ENCODE results near the gene PTPRN2.

The PTPRN2 gene

GRCh38 chr7:157646551-157646950 lies 941.1 kb downstream of the PTPRN2 start:
- no peak for DNase-seq (ENCODE audit: extremely low read depth, low read depth)
- TF ChIP-seq, protein P1, sequence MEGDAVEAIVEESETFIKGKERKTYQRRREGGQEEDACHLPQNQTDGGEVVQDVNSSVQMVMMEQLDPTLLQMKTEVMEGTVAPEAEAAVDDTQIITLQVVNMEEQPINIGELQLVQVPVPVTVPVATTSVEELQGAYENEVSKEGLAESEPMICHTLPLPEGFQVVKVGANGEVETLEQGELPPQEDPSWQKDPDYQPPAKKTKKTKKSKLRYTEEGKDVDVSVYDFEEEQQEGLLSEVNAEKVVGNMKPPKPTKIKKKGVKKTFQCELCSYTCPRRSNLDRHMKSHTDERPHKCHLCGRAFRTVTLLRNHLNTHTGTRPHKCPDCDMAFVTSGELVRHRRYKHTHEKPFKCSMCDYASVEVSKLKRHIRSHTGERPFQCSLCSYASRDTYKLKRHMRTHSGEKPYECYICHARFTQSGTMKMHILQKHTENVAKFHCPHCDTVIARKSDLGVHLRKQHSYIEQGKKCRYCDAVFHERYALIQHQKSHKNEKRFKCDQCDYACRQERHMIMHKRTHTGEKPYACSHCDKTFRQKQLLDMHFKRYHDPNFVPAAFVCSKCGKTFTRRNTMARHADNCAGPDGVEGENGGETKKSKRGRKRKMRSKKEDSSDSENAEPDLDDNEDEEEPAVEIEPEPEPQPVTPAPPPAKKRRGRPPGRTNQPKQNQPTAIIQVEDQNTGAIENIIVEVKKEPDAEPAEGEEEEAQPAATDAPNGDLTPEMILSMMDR (IDR thresholded peaks at IDR 0.05; ENCODE audit: low read depth, low read length) = no peak

DNA sequence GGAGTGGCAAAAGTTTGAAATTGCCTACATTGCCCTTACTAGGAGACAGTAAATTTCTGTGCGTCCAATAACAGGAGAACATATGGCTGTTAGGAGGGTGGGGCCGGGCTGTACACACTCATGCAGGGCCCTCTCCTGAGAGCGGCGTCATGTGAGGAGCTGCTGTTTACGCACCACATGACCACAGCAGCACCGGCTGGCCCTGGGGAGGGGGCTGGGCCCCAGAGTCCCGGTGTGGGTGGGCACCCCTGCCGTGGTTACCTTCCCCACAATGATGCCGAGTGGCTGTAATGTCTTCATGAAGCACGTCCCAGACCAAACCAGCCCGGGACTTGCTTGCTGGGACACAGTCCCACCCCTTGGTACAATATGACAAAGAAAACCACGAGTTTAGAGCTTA lies 942.1 kb downstream of the PTPRN2 start:
- DNase-seq (ENCODE audit: extremely low read depth, low read depth) = no peak
- TF ChIP-seq, protein P1 (IDR thresholded peaks at IDR 0.05; ENCODE audit: low read depth, low read length) = no peak

- TF ChIP-seq, protein P1 (IDR thresholded peaks at IDR 0.05; ENCODE audit: low read depth, low read length) = no peak
- DNase-seq (ENCODE audit: extremely low read depth, low read depth) = no peak
Measured at GRCh38 chr7:157644946-157645345, 942.7 kb downstream of the PTPRN2 start.

DNA sequence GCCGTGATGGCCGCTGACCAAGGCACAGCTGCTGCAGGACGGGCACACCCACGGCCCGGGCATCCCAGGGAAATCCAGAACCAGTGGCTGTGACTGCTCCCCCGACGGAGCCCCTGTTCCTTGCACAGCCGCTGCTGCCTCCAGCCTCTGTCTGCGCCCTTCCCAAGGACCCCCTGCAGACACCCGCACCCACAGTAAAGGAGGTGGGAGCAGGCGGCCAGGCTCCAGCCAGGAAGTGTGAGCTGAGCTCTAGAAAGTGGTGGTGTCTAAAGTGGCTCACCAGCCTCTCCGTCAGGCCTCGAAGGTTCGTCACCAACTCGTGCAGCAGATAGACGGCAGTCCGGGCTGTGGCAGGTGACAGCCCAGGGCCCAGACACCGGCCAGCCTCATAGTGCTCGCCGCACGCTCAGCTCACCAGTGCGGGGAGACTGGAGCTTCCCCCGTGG lies 944.1 kb downstream of the PTPRN2 start:
- TF ChIP-seq, protein P1 (IDR thresholded peaks at IDR 0.05; ENCODE audit: low read depth, low read length) = no peak
- no peak for DNase-seq (ENCODE audit: extremely low read depth, low read depth)

- DNase-seq (ENCODE audit: extremely low read depth, low read depth) = no peak
- TF ChIP-seq, protein P1 (IDR thresholded peaks at IDR 0.05; ENCODE audit: low read depth, low read length) = no peak
Measured at GRCh38 chr7:157641866-157642265, 945.8 kb downstream of the PTPRN2 start.

- TF ChIP-seq, protein P1 (IDR thresholded peaks at IDR 0.05; ENCODE audit: low read depth, low read length) = no peak
- no peak for DNase-seq (ENCODE audit: extremely low read depth, low read depth)
Measured at GRCh38 chr7:157640144-157640543, 947.5 kb downstream of the PTPRN2 start.

GRCh38 chr7:157638563-157638962 lies 949.1 kb downstream of the PTPRN2 start:
- TF ChIP-seq, protein P1 (IDR thresholded peaks at IDR 0.05; ENCODE audit: low read depth, low read length) = no peak
- DNase-seq (ENCODE audit: extremely low read depth, low read depth) = no peak

All from AG09319 (cell line).